Activated T-helper 1 cell treated with anti-CD3 and anti-CD28 coated beads, Interleukin-2, amount 50 U/mL, for 16 hours (primary cell): ENCODE data around the gene RLN2.

Experiments
- DNase-seq, 2 donors: peaks; one replicate each; pipeline ENCODE4 v3.0.0-alpha.2; 2020; ENCODE audit warnings: low read depth in 1 of 2, low spot score in 1 of 2

Gene RLN2

DNA sequence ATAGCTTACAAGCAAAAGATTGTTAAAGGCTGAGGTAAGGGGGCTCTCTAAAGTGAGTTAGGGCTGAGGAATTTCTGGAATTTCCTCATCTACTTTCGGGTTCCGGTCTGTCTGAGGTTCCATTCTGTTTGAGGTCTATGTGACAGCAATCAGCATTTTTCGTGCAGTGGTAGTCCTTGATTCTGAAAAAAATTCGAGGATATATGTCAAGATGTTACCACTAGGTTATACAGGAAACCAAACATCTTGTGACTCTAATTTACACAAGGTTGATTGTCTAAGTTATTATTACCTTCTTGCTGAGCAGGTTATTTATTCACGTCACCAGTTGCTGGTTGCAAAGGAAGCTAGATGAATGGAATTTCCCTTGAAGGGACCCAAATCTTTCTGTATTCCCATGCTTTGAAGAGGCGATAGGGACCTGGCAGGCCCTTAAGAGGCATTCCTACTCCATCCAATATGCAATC, 35.2 kb downstream of the RLN2 start:
- no peak for DNase-seq

DNA sequence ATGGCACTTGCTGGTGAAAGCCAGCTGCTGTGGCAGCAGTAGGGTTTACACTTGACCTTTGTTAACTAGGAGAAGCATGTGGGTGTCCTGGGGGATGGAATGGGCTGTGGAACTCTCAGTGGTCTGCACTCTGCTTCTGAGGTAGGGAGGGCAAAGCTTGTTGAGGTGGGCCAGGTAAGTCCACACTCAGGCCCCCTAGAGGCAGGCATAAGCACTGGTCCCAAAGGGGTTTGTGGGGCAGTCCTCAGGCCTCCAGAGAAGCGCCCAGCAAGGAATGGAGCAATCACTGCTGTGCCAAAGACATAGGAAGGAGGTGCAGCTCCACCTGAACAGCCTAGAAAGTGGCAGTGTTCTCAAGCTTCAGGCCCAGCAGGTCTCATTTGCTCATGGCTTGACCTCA, 38.6 kb downstream of the RLN2 start:
- no peak for DNase-seq

DNA sequence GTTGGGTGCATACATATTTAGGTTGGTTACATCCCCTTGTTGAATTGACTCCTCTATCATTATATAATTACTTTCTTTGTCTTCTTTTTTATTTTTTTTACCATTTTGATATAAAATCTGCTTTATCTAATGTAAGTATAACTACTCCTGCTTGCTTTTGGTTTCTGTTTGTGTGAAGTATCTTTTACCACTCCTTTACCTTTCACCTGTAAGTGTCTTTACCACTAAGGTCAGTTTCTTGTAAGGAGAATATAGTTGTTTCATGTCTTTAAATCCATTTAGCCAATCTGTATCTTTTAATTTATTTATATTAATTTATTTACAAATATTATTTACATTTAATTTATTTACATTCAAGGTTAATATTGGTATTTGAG, 40.3 kb downstream of the RLN2 start:
- DNase-seq, result no peak

DNA sequence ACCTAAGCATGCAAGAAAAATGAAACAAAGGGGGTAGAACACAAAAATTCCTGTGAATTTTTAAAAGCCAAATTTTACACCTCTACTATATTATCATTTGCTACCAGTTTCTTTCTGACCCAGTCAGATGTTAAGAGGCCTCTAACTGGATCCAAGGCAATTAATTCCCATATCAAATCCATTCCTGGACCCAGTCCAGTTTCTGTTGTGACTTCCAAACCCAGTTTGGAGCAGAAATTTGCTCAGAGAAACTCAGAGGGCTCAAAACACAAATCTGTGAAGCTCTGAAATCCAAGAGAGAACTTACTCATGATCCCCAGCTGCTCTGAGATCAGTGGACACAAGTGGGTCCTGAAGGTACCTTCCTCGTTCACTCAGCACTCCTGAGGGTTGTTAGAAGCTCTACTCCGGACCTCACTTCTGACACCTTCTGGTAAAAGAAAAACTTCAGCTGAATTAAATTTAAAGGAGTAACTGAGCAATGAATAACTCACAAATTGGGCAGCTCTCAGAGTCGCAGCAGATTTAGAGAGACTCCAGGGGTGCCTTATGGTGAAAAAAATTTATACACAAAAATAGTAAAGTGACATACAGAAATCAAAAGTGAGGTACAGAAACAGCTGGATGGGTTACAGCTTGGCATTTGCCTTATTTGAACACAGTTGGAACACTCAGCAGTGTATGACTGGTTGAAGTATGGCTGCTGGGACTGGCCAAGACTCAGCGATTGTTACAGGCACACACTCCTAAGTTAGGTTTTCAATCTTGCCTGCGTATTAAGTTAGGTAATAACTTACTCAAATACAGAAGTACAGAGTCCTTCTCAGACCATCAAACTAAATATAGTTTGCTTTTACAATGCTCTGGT, 40.9 kb downstream of the RLN2 start:
- no peak for DNase-seq
